Stimulated activated CD4-positive, alpha-beta T cell treated with anti-CD3 and anti-CD28 coated beads, TNF-alpha, amount 100 ng/mL, for 1 hour (primary cell): ENCODE measurements around the gene PCSK9.

Experiments
- DNase-seq, 3 donors: peaks; one replicate each; pipeline ENCODE4 v3.0.0-alpha.2; 2020; ENCODE audit warnings: low read depth in 3 of 3, low spot score in 1 of 3

PCSK9 gene

GRCh38 chr1:55057956-55058298, 18.6 kb downstream of the PCSK9 start:
- no peak for DNase-seq

- DNase-seq: no peak
Observed at GRCh38 chr1:55059302-55060132, 20.2 kb downstream of the PCSK9 start.

GRCh38 chr1:55060133-55060999, 21.0 kb downstream of the PCSK9 start:
- DNase-seq: no peak

- DNase-seq: no peak
Observed at GRCh38 chr1:55061000-55061705, 21.8 kb downstream of the PCSK9 start.

- no peak for DNase-seq
Observed at GRCh38 chr1:55061706-55062321, 22.5 kb downstream of the PCSK9 start.

GRCh38 chr1:55062801-55063576, 23.6 kb downstream of the PCSK9 start:
- no peak for DNase-seq

- no peak for DNase-seq
Observed at GRCh38 chr1:55063577-55063942, 24.2 kb downstream of the PCSK9 start.

GRCh38 chr1:55064071-55064581, 24.8 kb downstream of the PCSK9 start:
- no peak for DNase-seq

GRCh38 chr1:55064861-55065263, 25.5 kb downstream of the PCSK9 start:
- no peak for DNase-seq

- no peak for DNase-seq
Observed at GRCh38 chr1:55065648-55066047, 26.3 kb downstream of the PCSK9 start.

GRCh38 chr1:55067022-55067778, 27.9 kb downstream of the PCSK9 start:
- DNase-seq: no peak

- no peak for DNase-seq
Observed at GRCh38 chr1:55067914-55068313, 28.6 kb downstream of the PCSK9 start.

GRCh38 chr1:55068638-55069037, 29.3 kb downstream of the PCSK9 start:
- DNase-seq: no peak

GRCh38 chr1:55069280-55069679, 29.9 kb downstream of the PCSK9 start:
- no peak for DNase-seq

- DNase-seq: no peak
Observed at GRCh38 chr1:55070293-55071164, 31.2 kb downstream of the PCSK9 start.

GRCh38 chr1:55071477-55071876, 32.1 kb downstream of the PCSK9 start:
- no peak for DNase-seq

- no peak for DNase-seq
Observed at GRCh38 chr1:55073187-55073916, 34.0 kb downstream of the PCSK9 start.

GRCh38 chr1:55074455-55074854, 35.1 kb downstream of the PCSK9 start:
- DNase-seq: no peak
